Heart left ventricle (tissue), 16 donors: Measurements from ENCODE around the gene SMOC1. TPM values are rescaled to one million over a fixed set of nuclear protein-coding genes. Genes with fewer than 3 reads are reported as not detected.

Source experiments
- ATAC-seq, 4 donors: fragments of 200-7000 bp; cut with Tn5 transposase; one replicate each; pipeline ENCODE4 v1.9.1; 2020 to 2022; ENCODE audit warnings: moderate library complexity in 4 of 4, mild to moderate bottlenecking in 3 of 4, moderate number of reproducible peaks in 1 of 4
- DNase-seq, 5 donors: peaks; one replicate each; pipeline ENCODE4 v3.0.0-alpha.2; 2020
- H3K27ac ChIP-seq, 12 donors: fragments of 200-600 bp; sonication (generic) in 4 of 12; one replicate each; pipeline versions ENCODE4 v1.5.0 to v1.8.0; 2016 to 2022; ENCODE audit warnings: mild to moderate bottlenecking in 2 of 12
- H3K27me3 ChIP-seq, 9 donors: fragments of 200-600 bp; sonication (generic) in 2 of 9; one replicate each; pipeline versions ENCODE4 v1.5.1 to v1.8.0; 2016 to 2022; ENCODE audit warnings: mild to moderate bottlenecking in 3 of 9
- H3K36me3 ChIP-seq, 9 donors: fragments of 200-600 bp; sonication (generic) in 2 of 9; one replicate each; pipeline versions ENCODE4 v1.5.0 to v1.8.0; 2018 to 2022; ENCODE audit warnings: mild to moderate bottlenecking in 2 of 9
- H3K4me1 ChIP-seq, 12 donors: fragments of 200-600 bp; sonication (generic) in 4 of 12; one replicate each; pipeline versions ENCODE4 v1.5.0 to v1.8.0; 2016 to 2022; ENCODE audit warnings: mild to moderate bottlenecking in 3 of 12
- H3K4me3 ChIP-seq, 12 donors: fragments of 200-600 bp; sonication (generic) in 4 of 12; one replicate each; pipeline versions ENCODE4 v1.5.0 to v1.8.0; 2017 to 2022; ENCODE audit warnings: mild to moderate bottlenecking in 9 of 12, moderate library complexity in 4 of 12
- H3K9me3 ChIP-seq, 12 donors: fragments of 200-600 bp; sonication (generic) in 4 of 12; one replicate each; pipeline versions ENCODE4 v1.5.0 to v1.8.0; 2016 to 2022; ENCODE audit warnings: mild to moderate bottlenecking in 1 of 12
- POLR2A ChIP-seq, 2 donors: fragments of 450-650 bp; IDR thresholded peaks; one replicate each; pipeline ENCODE4 v1.6.1; 2017; ENCODE audit warnings: antibody characterized with exemption in 2 of 2, mild to moderate bottlenecking in 2 of 2, moderate library complexity in 2 of 2
- WGBS, 4 donors: extraction: QIAGEN DNeasy Blood & Tissue Kit in 2 of 4; methylation state at CpG; one replicate each; pipeline versions ENCODE4 v1.1.5 to v1.1.7; 2013 to 2018; 5-methylcytosine and 5-hydroxymethylcytosine counted together
- intact Hi-C, 10 donors: fragments of 100-400 bp; cut with DNase I; formaldehyde crosslinking; loops; one replicate each; pipeline versions ENCODE4 v1.11.1 to v1.14.2; 2022
- polyA plus RNA-seq, 2 donors: library from polyadenylated mRNA; stranded (reverse); fragments of 200-250 nt; gene quantifications; one replicate each; pipeline ENCODE4 v1.2.3, GENCODE V29; 2013
- total RNA-seq, 9 donors: library from RNA; depleted of rRNA in 2 of 9; stranded (reverse); fragments of >200 nt in 2 of 9; fragmentation: NEBNext Ultra II Directional in 3 of 9; extraction: Animal tissue kit (Norgen Biotek cat#: 25700) in 3 of 9; gene quantifications; one replicate each; pipeline versions ENCODE4 v1.1.0 to v1.2.4, GENCODE V29; 2016 to 2023
- TF ChIP-seq, protein P1 (sequence below), 12 donors: fragments of 200-600 bp; sonication (generic) in 4 of 12; IDR thresholded peaks; one replicate each; pipeline versions ENCODE4 v1.5.0 to v1.8.0; 2018 to 2022; ENCODE audit warnings: antibody characterized with exemption in 12 of 12, mild to moderate bottlenecking in 5 of 12
- donor health status: ischemic (EF 13 %, LVEDD 7.1; RV severe dilation, severe dysfunction).
- donor health status: healthy with polysubstance abuse.
- donor health status: DM: no; HTN: yes; CAD: no.
- donor health status: DM: no; HTN: no; CAD: no.
- donor health status: ischemic (EF 25% LVEDD 6.9; RV normal size, moderate dysfunction).
- donor health status: ischemic (EF 25% LVEDD 5.7; RV mildly dilated, moderate dysfunction).
- donor health status: healthy.
- donor health status: DM: yes; HTN: yes; CAD: no.
- donor health status: ischemic (EF 35%, LVEDD 5.7; RV mildly dilated, moderate dysfunction).
- donor health status: nonischemic (EF 11% LVEDD 7.7; RV severe dilation, severe dysfunction).
- donor health status: DM: yes; HTN: yes; CAD: no.
- donor health status: PGD.
- donor health status: ischemic (EF 29% LVEDD 5.4; RV normal size, mild dysfunction).
- donor health status: nonischemic (EF 23%, LVEDD 6.1; RV moderate dilation, normal function).

SMOC1 gene
- total and polyA plus RNA-seq, 11 donors, result 0.57 to 2.8 (median 0.85) TPM; not detected in 2

DNA sequence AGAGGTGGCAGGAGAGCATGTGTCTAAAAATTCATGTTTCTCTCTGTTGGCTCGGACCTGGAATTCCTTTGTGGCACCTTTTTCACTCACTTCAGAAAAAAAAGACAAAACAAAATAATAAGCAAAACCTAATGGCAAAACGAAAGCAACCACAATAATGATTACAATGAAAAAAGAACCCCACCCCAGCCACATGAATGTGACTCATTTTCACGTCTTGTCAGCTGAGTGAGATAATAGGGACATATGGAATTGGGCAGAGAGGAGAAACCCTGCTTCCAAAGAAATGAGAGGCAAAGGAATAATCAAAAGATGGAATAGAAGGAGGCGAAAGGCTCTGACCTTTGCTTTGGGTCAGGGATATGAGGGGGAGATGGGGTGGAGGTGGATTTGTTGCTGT is 166.1 kb downstream of the SMOC1 start:
- intact Hi-C loops, result loop anchor here in 7 of 10 donors (5.0 to 10.0 kb wide), 4 partner anchors 272 to 669 kb away; no protein-coding TSS in a partner anchor
- no peak for ATAC-seq
- TF ChIP-seq, protein P1, sequence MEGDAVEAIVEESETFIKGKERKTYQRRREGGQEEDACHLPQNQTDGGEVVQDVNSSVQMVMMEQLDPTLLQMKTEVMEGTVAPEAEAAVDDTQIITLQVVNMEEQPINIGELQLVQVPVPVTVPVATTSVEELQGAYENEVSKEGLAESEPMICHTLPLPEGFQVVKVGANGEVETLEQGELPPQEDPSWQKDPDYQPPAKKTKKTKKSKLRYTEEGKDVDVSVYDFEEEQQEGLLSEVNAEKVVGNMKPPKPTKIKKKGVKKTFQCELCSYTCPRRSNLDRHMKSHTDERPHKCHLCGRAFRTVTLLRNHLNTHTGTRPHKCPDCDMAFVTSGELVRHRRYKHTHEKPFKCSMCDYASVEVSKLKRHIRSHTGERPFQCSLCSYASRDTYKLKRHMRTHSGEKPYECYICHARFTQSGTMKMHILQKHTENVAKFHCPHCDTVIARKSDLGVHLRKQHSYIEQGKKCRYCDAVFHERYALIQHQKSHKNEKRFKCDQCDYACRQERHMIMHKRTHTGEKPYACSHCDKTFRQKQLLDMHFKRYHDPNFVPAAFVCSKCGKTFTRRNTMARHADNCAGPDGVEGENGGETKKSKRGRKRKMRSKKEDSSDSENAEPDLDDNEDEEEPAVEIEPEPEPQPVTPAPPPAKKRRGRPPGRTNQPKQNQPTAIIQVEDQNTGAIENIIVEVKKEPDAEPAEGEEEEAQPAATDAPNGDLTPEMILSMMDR (IDR thresholded peaks at IDR 0.05), result no peak
- TF ChIP-seq POLR2A (IDR thresholded peaks at IDR 0.05), result no peak
- Histone ChIP-seq H3K4me1 (no peaks in the 10 kb centered on the region), H3K36me3 (no peaks in the 10 kb centered on the region), H3K4me3 (no peak overlapping the region), H3K27ac (no peak overlapping the region), H3K9me3 (no peaks in the 10 kb centered on the region), H3K27me3 (peaks cover 0 to 39% (median 7%) of the 10 kb centered on the region in 9 donors)
- DNase-seq, result no peak
- WGBS, 4 donors, result 62 to 72% (median 69%) methylated on average over 4 of the region's 4 CpGs

DNA sequence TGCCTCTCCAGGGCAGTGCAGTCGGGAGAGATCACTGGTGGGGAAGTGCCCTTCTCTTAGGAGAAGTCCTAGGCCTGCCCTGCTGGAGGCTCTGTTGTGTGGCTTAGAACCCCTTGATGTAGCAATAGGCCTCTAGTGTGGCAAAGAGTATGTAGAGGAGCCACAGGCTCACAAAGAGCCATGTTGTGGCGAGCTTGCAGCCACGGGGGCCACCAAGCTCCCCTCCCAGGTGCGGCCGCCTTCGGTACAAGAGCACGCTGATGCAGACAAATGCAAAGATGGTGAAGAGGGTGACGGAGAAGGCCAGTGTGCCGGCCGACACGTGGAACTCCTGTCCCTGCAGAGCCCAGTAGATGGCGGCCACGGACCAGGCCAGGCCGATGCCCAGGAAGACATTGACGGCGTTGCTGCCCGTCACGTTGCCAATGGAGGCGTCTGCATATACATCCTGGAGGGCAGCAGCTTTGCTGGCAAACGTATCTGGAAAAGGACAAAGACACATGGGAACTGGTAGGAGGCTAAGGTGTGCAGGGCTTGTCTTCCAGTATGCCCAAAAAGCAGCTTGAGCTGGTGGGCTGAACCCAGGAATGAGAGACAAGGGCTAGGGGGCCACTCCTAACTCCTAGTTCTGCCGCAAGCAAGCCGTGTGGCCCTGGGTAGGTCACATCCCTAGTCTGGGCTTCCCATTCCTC is 166.8 kb downstream of the SMOC1 start:
- Histone ChIP-seq H3K27me3 (peaks cover 0 to 39% (median 7%) of the 10 kb centered on the region in 9 donors), H3K4me3 (no peak overlapping the region), H3K27ac (no peak overlapping the region), H3K36me3 (no peaks in the 10 kb centered on the region), H3K9me3 (no peaks in the 10 kb centered on the region), H3K4me1 (no peaks in the 10 kb centered on the region)
- intact Hi-C loops, result loop anchor here in 7 of 10 donors (5.0 to 10.0 kb wide), 4 partner anchors 271 to 669 kb away; no protein-coding TSS in a partner anchor
- 17 to 28% (median 24%) methylated on average over 17 to 22 of the region's 22 CpGs for WGBS, 4 donors
- peak in 3 of 4 donors; percentile 80 to 89 (median 89) for ATAC-seq
- TF ChIP-seq, protein P1 (IDR thresholded peaks at IDR 0.05), result peak; percentile 45 to 73 (median 58)
- no peak for TF ChIP-seq POLR2A (IDR thresholded peaks at IDR 0.05)
- peak in 4 of 5 donors; percentile 37 to 71 (median 48) for DNase-seq

DNA sequence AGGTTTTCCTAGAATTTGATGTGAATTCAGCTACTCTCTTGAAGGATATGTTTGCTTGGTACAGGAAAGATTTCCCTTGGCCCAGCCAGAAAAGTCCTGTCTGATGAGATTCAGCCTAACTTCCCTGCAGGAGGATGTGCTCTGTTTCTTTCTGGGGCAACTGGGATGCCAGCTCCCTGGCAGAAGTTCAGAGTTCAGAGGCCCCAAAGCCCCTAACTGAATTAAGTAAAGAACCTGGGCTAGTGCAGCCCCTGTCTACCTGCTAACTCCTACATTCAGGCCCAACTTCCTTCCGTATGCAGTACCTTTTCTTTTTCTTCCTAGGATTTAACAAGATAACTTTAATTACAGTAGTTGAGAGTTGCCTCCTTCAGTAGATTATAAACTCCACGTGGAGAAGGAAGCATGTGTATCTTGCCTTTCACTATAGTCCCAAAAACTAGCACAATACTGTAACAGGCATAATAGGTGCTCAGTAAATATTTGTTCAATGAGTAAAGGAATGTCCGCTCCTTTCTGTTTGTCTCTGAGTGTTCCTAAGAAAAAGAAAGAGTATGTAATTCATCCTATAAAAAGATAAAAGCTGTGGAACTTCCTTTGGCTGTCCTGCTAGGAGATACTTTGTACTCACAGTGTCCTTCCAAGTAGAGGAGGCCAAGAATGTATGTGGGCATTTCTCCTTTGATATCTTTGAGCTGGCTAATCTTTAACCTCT is 168.5 kb downstream of the SMOC1 start:
- WGBS, 4 donors, result 58 to 63% (median 59%) methylated on average over 3 of the region's 3 CpGs
- Histone ChIP-seq H3K27me3 (peaks cover 0 to 33% (median 7%) of the 10 kb centered on the region in 9 donors), H3K9me3 (no peaks in the 10 kb centered on the region), H3K36me3 (no peaks in the 10 kb centered on the region), H3K27ac (no peak overlapping the region), H3K4me3 (no peak overlapping the region), H3K4me1 (no peaks in the 10 kb centered on the region)
- DNase-seq (no peak), ATAC-seq (no peak)
- intact Hi-C loops, result loop anchor here in 7 of 10 donors (5.0 to 10.0 kb wide), 4 partner anchors 270 to 667 kb away; no protein-coding TSS in a partner anchor
- TF ChIP-seq, protein P1 (IDR thresholded peaks at IDR 0.05), result no peak
- no peak for TF ChIP-seq POLR2A (IDR thresholded peaks at IDR 0.05)

DNA sequence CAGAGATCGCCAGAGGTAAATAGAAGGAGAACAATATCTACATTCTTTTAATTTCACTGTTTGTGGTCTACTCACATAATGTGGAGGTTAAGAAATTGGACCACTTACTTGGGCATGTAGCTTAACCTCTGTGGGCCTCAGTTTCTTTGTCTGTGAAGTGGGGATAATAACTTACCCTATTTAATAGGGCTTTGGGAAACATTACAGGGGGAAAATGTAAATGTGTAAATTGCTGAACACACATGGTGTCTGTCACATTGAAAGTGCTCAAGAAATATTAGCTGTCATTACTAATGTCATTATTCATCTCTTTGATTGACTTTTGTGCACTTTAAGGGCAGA is 169.1 kb downstream of the SMOC1 start:
- ATAC-seq, result no peak
- intact Hi-C loops, result loop anchor here in 7 of 10 donors (5.0 to 10.0 kb wide), 4 partner anchors 269 to 667 kb away; no protein-coding TSS in a partner anchor
- WGBS, 4 donors, result 78 to 87% (median 82%) methylated on average over 1 of the region's 1 CpG
- no peaks in the 10 kb centered on the region for H3K36me3 ChIP-seq
- H3K4me1 ChIP-seq, result no peaks in the 10 kb centered on the region
- H3K9me3 ChIP-seq, result no peaks in the 10 kb centered on the region
- no peak for DNase-seq
- no peak overlapping the region for H3K27ac ChIP-seq
- no peak overlapping the region for H3K4me3 ChIP-seq
- peaks cover 0 to 29% (median 3%) of the 10 kb centered on the region in 9 donors for H3K27me3 ChIP-seq
- TF ChIP-seq POLR2A (IDR thresholded peaks at IDR 0.05), result no peak
- TF ChIP-seq, protein P1 (IDR thresholded peaks at IDR 0.05), result no peak
